HG03354 (cell line): Measurements from ENCODE around the gene TOM1.

Experiments used
- ATAC-seq: cut with Tn5 transposase; IDR thresholded peaks from one replicate; pipeline ENCODE4 v1.9.1; 2021; ENCODE audit warnings: mild to moderate bottlenecking; ENCODE audit not compliant: unreplicated experiment, poor library complexity, severe bottlenecking

The TOM1 gene

DNA sequence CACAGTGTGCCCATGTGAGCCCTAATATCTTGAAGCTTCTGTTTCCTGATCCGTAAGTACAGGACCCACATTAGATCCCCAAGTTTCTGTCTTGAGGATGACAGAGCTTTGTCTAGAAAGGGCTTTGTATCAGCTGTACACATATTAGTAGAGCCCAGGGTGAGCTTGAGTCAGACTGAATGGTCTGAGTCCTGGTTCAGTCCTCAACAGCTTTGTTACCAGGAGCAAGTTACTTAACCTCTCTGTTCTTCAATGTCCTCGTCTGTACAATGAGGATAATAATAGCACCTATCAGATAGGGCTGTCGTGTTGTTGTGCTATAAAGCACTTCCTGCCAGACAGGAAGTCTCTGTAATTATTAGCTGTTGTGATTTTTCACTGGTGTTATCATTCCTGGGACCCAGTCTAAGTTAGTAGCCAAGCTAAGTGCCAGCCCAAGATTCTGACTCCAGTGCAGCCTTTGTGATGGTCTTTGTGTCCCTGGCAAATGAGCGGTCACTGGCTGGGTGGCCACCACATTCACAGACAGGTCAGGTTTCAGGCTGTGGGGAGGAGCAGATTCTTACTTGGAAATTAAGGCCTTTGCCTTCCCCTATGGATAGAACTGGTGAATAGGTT, 6.8 kb downstream of the TOM1 start:
- ATAC-seq: no peak

DNA sequence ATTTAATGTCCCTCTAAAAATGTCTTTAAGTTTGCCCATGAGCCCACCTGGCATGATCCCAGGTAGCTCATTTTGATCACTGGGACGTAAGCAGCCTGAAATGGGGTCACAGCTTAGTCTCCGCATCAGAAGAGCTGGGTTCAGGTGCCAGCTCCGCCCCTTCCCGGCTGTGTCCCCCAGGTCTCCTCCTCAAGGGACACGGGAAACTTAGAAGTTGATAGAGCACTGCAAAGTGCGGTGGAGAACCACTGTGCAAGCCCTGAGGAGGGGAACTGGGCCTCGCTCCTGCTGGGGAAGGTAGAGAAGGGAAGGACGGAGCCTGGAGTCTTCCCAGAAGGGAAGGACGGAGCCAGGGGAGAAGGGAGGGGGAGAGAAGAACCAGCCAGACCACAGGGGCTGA, 7.7 kb downstream of the TOM1 start:
- no peak for ATAC-seq

DNA sequence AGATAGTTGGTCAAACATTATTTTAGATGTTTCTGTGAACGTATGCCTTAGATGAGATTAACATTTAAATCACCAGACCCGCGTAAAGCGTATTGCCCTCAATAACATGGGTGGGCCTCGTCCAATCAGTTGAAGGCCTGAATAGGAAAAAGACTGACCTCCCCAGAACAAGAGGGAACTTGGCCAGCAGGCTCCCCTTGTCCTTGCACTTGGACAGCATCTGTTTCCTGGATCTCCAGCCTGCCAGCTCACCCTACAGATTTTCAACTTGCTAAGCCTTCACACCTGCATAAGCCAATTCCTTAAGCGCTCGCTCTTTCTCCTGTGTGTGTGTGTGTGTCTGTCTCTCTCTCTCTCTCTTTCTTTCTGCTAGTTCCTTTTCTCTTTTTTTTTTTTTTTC, 8.2 kb downstream of the TOM1 start:
- ATAC-seq: no peak

DNA sequence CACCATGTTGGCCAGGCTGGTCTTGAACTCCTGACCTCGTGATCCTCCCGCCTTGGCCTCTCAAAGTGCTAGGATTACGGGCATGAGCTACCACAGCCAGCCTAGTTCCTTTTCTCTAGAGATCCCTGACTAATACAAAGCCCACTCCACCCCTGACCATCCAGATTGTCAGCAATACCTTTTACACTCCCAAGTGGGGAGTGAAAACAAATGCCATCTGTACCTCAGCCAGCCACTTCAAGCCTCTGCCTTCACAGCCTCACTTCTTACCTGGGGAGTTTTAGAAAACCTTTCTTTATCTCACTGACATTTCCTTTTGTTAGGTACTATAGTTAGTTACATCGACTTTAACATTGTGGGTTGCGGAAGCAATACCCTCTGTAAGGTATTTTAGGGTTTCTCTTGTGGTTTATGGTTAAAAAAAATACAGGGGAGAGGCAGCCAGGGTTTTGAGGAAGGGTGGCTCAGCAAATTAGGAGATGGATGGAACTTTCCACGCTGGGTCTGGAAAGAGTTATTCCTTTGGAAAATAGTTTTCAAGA, 8.9 kb downstream of the TOM1 start:
- peak; percentile 48 for ATAC-seq

DNA sequence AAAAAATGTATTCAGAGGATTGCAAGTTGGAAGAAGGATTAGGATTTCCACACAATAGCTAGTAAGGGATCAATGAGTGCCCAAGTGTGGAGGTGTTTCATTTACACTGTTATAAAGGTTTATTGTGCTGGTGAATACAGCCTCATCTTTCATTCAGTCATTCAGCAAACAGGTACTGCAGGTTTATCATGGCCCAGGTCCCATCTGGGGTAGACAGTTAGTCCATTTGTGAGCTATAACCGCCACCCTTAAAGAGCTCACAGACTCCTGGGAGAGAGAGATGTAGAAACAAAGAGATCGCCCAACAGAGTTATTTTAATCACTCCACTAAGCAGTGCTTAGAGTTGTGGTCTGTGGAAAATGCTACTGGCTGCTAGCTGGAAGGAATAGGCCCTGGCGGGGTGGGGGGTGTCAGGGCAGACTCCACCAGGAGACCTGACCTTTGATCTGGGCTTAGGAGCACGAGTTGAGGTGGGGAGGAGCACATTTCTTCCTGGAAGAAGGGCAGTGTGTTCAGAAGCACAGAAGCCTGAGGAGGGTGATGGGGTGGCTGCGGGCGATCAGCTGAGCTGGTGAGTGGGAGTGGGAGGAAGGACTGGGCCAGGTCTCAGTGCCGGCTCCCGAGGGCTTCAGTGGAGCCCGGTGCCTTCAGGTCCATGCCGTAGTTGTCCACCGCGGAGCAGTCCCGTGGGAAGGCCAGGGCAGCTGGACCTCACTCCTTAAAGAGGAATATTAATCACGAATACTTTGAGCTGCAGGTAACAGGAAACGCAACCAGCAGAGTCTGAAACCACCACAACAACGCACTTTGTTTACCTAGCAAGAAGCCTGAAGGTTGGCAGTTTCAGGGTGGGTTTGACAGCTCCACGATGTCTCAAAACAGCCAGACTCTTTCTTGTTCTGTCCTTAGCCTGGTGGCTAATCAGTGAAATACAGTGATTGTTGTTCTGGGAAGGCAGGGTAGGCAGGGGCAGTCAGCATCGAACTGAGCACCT, 11.2 kb downstream of the TOM1 start:
- ATAC-seq: no peak

DNA sequence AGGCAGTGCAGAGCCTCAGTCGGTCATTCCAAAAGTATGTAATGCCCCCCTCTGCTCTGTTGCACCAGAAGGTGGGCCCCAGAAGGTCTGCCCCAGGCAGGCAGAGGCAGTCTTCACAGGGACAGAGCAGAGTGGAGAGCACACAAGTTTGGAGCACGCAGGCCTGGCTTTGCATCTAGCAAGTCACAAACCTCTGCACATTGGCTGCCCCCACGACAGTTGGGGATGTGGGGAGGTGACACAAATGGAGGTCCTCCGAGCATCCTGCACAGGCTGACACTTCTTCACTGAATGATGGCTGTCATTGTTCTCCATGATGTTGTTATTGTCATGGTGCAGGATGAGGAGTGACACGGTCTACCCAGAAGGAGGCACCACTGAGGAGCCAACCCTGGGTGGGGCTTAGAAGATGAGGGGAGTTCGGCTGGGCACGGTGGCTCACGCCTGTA, 11.9 kb downstream of the TOM1 start:
- no peak for ATAC-seq

DNA sequence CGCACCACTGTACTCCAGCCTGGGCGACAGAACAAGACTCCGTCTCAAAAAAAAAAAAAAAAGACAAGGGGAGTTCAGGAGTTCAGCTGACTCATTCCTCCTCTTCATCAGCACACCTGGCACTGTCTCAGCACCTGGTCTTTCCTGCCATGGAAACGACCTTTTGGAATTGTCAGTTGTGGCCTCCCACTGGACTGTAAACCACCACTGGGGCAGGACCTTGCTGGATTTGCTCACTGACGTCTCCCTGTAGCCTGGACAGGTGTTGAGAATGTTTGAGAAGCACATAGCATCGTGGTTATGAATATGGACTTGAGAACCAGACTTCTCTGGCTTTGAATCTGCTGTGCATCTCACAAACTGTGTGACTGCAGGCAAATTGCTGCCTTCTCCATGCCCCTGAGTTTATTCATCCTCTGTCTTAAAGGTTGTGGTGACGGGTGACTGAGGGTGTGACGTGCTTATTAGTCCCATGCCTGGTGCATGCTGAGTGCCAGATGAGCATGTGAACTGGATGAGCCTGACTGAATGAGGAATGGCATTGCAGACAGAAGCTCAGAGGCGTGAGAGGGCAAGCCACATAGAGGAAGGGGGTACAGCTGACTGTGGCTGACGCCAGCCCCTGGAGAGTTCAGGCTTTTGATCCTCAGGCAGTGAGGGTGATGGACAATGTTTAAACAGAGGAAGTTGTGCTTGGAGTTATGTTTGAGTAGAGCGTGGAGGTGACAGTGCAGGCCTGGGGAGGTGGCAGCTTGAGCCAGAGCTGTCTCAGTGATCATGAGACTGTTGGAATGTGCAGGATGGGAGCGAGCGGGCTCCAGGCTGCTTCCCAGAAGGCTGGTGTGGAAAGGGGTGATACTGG, 12.7 kb downstream of the TOM1 start:
- no peak for ATAC-seq

DNA sequence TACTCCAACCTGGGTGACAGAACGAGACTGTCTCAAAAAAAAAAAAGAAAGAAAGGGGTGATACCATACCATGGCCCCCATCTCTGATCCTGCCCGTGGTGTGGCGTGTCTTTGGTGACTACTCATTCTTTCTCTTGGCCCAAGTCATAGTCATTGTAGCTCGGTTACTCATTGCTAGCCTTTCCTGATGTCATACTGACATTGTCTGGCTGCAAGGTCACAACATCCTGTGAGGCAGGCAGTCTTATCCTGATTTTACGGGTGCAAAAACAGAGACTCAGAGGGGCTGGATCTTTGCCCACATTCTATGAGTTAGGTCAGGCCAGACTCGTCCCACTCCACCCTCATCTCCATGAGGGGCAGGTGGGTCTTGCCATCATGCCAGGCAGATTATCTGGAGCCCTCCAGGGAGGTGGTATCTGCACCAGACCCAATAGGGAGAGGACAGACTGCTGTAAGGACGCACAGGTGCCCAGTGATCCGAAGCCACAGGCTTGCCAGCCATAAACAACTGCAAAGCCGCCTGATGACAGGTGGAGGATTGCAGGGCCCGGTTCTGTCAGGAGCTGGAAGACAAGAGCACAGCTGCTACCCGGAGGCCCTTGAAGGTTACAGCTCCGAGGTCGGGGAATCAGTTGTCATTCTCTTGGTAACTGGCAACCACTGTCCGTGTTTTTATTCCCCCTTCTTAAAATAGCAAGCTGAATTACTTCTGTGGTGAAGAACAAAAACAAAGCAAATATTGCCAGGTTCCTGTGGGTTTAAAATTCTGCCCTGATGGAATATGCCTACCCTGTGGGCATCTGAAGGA, 13.8 kb downstream of the TOM1 start:
- no peak for ATAC-seq

DNA sequence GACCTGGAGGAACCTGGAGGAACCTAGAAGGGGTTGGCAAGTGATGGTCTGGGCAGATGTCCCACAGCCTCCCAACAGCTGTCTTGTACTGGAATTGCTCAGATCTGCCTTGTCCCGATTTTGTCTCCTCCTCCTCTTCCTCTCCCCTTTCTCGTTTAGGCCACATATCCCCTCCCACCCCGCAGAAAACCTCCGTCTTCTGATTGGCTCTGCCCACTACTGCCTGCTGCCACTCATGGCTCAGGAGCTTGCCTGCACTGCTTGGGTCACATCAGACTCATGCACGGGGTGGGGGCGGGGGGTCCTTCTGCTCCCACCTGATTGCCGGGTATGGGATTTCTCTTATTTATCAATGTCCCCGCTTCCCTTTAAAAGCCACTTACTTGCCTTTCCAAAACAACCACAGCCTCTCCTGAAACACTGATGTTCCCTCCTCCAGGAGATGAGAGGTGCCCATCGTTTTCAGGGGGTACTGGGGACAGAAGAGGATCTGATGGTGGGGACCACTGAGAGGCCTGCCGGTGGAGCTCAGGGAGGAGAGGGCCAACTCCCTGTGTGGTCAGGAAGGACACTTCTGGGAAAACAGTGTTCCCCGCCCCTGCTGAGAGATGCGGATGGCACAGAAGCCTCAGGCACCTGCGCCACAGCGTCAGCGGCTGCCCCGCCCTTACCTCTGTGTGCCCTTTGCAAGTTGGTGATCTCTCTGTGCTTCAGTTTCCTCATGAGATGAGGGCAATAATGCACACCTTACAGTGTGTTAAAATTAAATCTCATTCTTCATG, 14.7 kb downstream of the TOM1 start:
- ATAC-seq: no peak

DNA sequence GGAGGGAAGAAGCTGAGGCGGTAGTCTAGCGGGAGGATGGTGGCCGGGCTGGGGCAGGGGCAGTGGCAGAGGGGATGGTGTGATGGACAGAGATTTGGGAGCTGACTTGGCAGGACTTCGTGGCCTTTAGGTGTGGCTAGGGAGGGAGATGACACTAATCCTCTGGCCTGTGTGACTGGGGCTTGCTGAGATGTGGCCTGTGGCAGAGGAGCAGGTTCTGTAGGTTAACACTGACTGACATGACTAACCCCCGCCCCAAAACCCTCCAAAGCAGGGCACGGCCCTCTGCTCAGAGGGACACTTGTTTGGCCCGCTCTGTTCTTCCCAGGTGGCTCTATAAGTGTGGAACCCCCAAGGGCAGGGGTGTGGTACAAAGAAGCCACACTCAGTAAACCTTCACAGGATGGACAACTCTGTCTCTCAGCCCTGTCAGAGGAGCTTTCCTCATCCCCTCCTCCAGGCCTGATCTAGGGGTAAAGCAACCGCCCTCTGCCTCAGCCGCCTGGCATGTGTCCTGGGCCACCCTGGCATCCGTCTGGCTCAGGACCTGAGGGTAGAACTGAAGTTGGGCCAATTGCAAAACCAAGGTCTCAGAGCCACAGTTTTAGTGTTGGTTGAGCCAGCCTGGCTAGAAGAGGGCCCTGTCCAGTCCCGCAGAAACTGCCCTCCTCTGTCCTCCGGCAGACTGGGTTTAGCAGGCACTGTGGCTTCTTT, 15.6 kb downstream of the TOM1 start:
- no peak for ATAC-seq

DNA sequence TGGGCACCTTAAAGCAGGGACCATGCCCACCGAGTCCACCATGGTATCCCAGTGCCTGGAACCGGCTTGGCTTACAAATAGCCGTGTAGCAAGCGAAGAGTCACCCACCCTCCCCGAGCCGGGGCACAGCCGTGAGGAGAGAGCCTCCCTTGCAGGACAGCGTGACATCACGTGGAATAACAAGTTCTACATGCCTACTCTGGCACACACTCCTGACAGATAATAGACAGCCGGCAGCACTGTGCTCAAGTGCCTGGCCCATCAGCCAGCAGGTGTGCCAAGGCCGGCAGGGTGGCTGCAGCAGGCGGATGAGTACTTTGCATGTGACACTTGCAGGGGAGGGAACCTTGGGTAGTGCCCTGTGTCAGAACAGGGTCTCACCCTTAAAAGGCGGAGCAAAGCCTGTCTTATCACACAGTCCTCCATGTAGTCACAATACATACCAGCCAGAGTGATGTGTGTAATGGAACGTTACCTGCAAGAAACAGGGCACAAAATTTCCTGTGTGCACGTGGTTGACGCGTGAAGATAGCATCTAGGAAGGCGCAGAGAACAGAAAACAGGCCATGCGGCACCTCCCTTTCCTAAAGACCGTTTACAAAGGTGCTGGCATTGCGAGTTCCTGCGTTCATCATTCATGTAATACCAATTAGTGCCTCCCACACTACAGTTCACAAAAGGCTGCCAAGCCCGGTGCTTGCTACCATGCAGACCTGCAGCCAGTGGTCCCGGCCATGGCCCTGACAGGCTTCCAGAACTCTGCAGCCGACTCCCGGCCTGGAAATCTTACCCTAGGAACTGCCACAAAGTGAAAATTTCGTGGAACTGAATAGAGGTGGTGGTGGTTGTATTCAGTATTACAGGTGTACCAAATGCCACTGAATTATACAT, 16.4 kb downstream of the TOM1 start:
- no peak for ATAC-seq

DNA sequence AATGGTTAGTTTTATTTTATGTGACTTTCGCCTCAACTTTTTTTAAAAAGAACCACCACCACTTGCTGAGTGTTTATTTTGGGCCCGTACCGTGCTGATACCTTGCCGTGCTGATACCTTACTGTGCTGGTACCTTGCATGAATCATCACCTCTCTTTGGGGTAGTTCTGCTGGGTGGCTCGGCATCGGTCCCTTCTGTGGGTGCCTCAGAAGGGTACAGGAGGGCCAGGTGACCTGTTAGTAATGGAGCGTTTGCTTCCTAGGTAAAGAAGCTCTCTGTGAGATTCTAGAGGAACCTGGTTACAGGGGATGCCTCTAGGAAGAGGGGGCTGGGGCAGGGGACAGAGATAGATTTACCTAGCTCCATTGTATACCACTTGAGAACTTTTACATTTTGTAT, 17.1 kb downstream of the TOM1 start:
- no peak for ATAC-seq

DNA sequence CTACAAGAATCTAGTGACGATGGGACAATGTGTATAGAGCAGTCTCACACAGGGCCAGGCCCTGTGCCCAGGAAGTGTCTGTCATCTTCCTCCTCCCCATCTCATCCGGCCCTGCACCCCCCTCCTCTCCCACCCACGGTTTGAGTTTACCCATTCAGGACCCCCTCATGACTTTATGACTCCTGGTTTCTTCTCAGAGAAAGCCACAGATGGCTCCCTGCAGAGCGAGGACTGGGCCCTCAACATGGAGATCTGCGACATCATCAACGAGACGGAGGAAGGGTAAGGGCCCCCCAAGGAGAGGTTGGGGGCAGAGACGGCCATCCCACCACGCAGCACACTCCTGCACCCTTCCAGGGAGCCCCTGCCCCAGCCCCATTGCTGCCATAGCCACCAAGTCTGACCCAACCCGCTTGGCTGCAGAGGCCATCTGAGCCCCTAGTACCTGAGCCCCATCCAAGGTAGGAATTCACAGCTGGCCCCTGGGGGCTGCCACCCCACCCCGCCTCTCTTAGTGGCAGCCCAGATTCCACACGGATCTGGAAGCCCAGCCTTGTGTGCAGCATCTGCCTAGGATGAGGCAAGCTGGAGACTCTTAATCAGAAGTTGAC, 18.1 kb downstream of the TOM1 start:
- no peak for ATAC-seq

DNA sequence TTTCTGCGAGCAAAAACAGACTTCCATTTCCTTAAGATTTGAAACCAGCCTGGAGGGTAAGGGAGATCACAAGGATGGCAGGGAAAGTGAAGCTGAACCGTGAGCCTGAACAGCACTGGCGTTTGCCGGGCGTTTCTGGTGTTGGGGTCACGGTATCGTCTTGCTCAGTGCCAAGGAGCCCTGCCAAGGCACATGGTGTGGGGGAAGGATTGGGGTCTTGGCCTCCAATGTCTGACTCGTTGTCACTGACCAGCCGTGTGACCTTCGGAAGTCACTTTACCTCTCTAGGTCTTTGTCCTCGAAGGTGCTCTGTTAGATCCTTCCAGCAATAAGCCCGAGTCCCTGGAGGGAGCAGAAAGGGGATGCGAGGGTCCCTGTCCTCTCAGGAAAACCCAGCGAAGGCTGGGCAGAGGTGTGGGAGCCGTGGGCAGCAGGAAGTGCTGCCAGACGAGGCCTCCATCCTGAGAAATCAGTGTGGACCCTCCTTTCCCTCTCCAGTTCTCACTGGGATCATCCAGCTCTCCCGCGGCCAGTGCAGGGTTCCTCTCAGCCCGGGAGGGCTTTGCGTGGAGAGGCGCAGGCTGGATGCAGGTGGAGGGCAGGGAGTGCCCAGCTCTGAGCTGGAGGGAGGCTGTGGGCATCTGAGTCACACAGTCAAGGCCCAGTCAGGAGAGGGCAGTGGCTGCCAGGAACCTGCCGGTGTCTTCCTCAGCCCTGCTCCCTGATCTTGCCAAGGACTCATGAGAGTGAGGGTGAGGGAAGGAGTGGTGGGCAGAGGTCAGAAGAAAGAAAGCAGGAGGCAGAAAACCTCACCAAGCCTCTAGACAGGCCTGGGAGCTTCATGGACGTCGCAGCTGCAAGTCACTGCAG, 18.9 kb downstream of the TOM1 start:
- no peak for ATAC-seq

DNA sequence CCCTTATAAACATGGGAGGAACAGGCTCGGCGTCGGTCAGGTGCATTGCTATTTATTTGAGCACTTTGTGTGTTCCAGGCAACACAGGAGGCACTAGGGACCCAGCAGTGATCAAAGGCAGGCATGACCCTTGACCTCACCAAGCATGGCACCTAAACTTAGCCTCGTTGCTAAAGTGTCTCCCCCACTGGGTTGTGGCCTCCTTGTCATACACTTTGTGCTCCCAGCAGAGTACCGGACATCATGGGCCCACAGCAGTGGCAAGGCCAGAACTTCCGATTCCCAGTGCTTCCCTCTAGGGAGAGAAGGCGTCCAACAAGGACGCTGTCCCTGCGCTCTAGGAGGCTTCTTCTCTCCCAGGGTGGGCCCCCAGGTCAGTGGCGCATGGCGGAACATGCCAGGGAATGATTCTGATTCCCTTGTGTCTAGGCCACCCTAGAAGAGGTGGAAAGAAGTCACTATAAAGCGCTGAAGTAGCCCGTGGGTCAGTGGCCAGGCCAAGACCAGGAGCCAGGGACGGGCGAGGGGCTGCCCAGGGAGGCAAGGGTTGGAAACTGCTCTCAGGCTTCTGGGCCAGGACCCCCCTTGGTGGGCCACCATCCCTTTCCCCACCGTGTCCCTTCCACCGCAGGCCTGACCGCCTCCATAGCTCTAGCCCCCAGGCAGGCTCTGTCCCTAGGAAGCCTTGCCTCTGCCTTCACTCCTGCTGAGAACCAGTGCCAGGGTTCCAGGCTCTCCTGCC, 19.7 kb downstream of the TOM1 start:
- ATAC-seq: no peak
